Renal cortex interstitium (tissue), 15 donors: Measurements from ENCODE around the gene ELOF1. TPM values are rescaled to one million over a fixed set of nuclear protein-coding genes. Genes with fewer than 3 reads are reported as not detected.
A peak's percentile ranks its signal among the peaks of the same experiment; 100 is the strongest.
"Not testable (repeated sequence)": the region's sequence is repeated elsewhere in the genome, so short reads cannot be mapped to it uniquely, and the experiment has no call there.

Source experiments
- DNase-seq, 11 donors: peaks; one replicate each; pipeline ENCODE4 v3.0.0-alpha.2; 2013; ENCODE audit warnings: low read depth in 9 of 11, low spot score in 4 of 11; ENCODE audit errors: extremely low read depth in 1 of 11
- long read RNA-seq, 16 experiments: transcript quantifications; one replicate each; lab custom pipeline, GENCODE V29; 2026
- polyA plus RNA-seq, 3 donors: library from polyadenylated mRNA; unstranded; fragments of 120-200 nt; gene quantifications; one replicate each; pipeline ENCODE4 v1.2.1, GENCODE V29; 2013; ENCODE audit not compliant: insufficient read length in 3 of 3

Gene ELOF1
- polyA plus RNA-seq: 10 to 100 TPM; 41.9 to 56.4 (median 52.7) TPM
- long read RNA-seq, donor 1, transcript ELOF1-201 (4 exons, 1,019 nt): major isoform, 17 of 18 reads
- long read RNA-seq, donor 1, partial matches to known transcripts: 0 of 18 reads
- long read RNA-seq, donor 1, other reads (novel, unspliced or antisense): 0 of 18 reads
- long read RNA-seq, donor 2, transcript ELOF1-201 (4 exons, 1,019 nt): major isoform, 20 of 31 reads
- long read RNA-seq, donor 2, partial matches to known transcripts: 10 of 31 reads
- long read RNA-seq, donor 2, other reads (novel, unspliced or antisense): 0 of 31 reads
- long read RNA-seq, donor 3, transcript ELOF1-201 (4 exons, 1,019 nt): major isoform, 35 of 43 reads
- long read RNA-seq, donor 3, partial matches to known transcripts: 8 of 43 reads
- long read RNA-seq, donor 3, other reads (novel, unspliced or antisense): 0 of 43 reads
- long read RNA-seq, donor 4, transcript ELOF1-201 (4 exons, 1,019 nt): major isoform, 19 of 25 reads
- long read RNA-seq, donor 4, partial matches to known transcripts: 6 of 25 reads
- long read RNA-seq, donor 4, other reads (novel, unspliced or antisense): 0 of 25 reads
- long read RNA-seq, donor 5: 0 reads
- long read RNA-seq, donor 6, transcript ELOF1-201 (4 exons, 1,019 nt): major isoform, 11 of 19 reads
- long read RNA-seq, donor 6, partial matches to known transcripts: 8 of 19 reads
- long read RNA-seq, donor 6, other reads (novel, unspliced or antisense): 0 of 19 reads
- long read RNA-seq, donor 7, transcript ELOF1-201 (4 exons, 1,019 nt): major isoform, 28 of 38 reads
- long read RNA-seq, donor 7, partial matches to known transcripts: 10 of 38 reads
- long read RNA-seq, donor 7, other reads (novel, unspliced or antisense): 0 of 38 reads
- long read RNA-seq, donor 8: 0 reads
- long read RNA-seq, donor 9, transcript ELOF1-201 (4 exons, 1,019 nt): major isoform, 28 of 28 reads
- long read RNA-seq, donor 9, partial matches to known transcripts: 0 of 28 reads
- long read RNA-seq, donor 9, other reads (novel, unspliced or antisense): 0 of 28 reads
- long read RNA-seq, donor 10, transcript ELOF1-201 (4 exons, 1,019 nt): major isoform, 22 of 22 reads
- long read RNA-seq, donor 10, partial matches to known transcripts: 0 of 22 reads
- long read RNA-seq, donor 10, other reads (novel, unspliced or antisense): 0 of 22 reads
- long read RNA-seq, donor 11, transcript ELOF1-201 (4 exons, 1,019 nt): major isoform, 27 of 28 reads
- long read RNA-seq, donor 11, partial matches to known transcripts: 0 of 28 reads
- long read RNA-seq, donor 11, other reads (novel, unspliced or antisense): 0 of 28 reads
- long read RNA-seq, donor 12, transcript ELOF1-201 (4 exons, 1,019 nt): major isoform, 12 of 17 reads
- long read RNA-seq, donor 12, partial matches to known transcripts: 5 of 17 reads
- long read RNA-seq, donor 12, other reads (novel, unspliced or antisense): 0 of 17 reads
- long read RNA-seq, donor 13: 0 reads
- long read RNA-seq, donor 14, transcript ELOF1-201 (4 exons, 1,019 nt): major isoform, 20 of 20 reads
- long read RNA-seq, donor 14, partial matches to known transcripts: 0 of 20 reads
- long read RNA-seq, donor 14, other reads (novel, unspliced or antisense): 0 of 20 reads
- long read RNA-seq, donor 15, transcript ELOF1-201 (4 exons, 1,019 nt): major isoform, 15 of 15 reads
- long read RNA-seq, donor 15, partial matches to known transcripts: 0 of 15 reads
- long read RNA-seq, donor 15, other reads (novel, unspliced or antisense): 0 of 15 reads
- long read RNA-seq, donor 16, transcript ELOF1-201 (4 exons, 1,019 nt): major isoform, 70 of 83 reads
- long read RNA-seq, donor 16, partial matches to known transcripts: 12 of 83 reads
- long read RNA-seq, donor 16, other reads (novel, unspliced or antisense): 0 of 83 reads

DNA sequence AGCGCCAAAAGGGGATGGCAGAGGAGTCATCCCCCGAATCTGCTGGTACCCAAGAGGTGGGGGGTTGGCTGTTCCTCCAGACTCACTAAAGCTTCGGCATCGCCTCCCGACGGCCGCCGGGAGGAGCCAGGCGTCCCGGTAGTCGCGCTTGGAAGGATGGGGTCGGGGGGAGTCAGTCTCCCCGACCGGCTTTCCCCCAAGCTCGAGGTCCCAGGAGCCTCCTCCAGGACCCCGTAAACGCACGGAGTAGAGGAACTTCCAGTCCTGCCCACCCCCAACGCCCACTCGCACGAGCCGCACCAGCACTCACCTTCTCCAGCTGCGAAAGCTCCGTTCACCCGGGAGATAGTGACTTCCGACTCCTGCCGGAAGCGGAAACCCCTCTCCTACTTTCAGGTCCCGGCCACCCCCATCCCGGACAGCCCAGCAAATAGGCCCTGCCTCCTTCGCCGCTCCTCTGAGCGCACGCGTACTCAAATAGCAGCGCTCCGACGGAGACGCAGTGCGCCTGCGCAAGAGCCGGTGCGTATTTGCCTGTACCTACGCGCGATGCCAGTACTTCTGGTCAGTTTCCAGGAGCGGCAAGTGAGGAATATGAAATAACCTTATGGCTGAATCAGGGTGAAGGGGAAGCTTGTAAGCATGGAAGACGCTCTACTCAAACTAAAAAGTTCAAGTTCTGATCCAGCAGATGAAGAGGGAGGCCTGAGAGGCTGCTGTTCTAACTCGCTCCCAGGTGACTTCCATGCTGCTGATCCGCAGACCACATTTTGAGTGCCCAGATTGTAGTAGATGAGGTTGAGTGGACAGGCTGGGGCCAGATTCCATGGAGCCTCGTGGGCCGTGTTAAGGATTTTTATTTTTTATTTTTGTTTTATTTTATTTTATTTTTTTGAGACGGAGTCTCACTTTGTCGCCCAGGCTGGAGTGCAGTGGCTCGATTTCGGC is at the start of gene ELOF1:
Gene ELOF1, minus strand, starts transcription at position 350 of the 948 bp plus-strand sequence. CDS start 4,883 bp downstream, outside the sequence.
- peak; percentile 94 to 98 (median 97) for DNase-seq

DNA sequence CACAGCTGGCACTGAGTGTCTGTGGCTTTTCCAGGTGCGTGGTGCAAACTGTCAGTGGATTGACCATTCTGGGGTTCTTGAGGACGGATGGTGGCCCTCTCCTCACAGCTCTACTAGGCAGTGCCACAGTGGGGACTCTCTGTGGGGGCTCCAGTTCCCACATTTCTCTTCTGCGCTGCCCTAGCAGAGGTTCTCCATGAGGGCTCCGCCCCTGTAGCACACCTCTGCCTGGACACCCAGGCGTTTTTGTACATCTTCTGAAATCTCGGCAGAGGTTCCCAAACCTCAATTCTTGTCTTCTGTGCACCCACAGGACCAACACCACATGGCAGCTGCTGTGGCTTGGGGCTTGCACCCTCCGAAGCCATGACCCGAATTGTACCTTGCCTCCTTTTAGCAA is 47.5 kb upstream of the ELOF1 start:
- no peak for DNase-seq

DNA sequence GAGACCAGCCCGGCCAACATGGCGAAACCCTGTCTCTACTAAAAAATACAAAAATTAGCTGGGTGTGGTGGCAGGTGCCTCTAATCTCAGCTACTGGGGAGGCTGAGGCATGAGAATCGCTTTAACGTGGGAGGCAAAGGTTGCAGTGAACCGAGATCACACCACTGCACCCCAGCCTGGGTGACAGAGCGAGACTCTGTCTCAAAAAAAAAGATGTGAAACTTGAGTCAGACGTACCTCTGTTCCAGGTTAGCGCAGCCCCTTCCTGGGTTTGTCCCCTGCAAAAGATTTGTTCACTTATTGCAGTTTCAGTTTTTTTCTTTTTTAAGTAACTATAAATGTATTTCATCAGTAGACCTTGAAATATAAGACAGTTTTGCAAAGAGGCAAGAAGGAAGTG is 40.7 kb upstream of the ELOF1 start:
- not testable (repeated sequence) for DNase-seq

DNA sequence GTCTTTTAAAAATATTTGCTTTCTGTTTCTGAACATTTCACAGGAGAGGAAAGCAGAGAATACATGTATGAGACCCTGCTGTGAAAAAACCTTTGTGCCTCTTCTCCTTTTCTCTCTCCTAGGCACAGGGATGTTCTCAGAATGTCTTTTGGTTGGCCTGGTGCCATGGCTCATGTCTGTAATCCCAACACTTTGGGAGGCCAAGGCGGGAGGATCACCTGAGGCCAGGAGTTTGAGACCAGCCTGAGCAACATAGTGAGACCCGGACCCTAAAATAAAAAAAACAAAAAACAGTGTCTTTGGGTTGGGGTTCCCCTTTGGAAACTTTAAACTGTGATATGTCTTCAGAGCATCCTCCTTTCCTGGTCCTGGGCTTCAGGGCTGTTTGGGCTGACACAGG is 39.7 kb upstream of the ELOF1 start:
- DNase-seq: no peak

DNA sequence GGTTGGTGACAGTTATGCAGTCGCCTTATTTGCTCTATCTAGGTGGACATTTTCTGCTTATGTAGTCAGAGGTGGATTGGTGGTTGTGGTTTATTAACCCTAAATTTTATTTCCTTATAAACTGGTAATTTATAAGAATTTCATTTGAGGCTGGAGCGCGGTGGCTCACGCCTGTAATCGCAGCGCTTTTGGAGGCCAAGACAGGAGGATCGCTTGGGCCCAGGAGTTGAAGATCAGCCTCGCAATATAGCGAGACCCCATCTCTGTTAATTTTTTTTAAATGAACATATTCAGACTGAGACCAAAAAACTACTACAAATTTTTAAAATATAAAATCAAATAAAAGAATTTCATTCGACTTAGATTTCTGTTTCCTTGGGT is 39.1 kb upstream of the ELOF1 start:
- no peak for DNase-seq

DNA sequence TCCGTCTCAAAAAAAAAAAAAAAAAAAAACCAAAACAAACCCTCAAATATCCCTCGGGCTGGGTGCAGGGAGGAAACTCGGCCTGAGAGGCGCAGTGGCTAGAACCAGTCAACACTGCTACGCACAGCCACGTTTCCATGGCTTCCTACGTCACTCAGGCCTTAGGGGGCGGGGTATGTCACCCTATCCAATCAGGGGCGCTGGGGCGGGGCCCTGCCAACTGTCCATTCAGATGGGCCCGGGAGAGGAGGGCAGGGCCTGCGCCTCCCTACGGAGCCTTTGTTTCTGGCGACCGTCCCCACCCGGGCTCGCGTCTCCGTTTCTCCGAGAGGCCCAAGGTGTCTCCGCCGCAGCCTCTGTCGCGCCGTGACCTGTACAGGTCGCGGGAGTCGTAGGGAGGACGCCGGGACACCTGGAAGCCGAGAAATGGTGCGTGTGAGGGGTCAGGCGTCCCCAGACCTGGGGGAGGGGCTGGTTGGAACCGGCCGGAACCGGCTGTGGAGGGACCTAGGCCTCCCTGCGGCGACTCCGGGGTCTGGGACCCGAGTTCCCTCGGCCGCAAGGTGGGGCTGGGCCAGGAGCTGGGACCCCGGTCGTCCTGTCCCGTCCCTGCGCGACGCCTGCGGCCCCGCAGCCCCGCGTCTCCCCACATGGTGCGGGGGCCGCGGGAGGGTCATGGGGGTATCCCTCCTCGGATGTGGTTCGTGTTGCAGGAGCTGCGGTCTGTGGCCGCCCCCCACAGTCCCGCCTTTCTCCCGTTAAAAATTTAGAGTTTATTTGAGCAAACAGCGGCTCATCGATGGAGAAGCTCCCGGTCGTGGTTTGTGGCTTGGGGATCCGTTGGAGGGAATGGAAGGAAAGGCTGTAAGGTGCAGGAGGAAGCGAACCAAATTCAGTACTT is 38.4 kb upstream of the ELOF1 start, which contains the start of gene ZNF627:
Gene ZNF627, plus strand, starts transcription at position 282 of the 901 bp plus-strand sequence. Its CDS starts 145 bp downstream, at position 427.
- peak; percentile 95 to 99 (median 98) for DNase-seq

DNA sequence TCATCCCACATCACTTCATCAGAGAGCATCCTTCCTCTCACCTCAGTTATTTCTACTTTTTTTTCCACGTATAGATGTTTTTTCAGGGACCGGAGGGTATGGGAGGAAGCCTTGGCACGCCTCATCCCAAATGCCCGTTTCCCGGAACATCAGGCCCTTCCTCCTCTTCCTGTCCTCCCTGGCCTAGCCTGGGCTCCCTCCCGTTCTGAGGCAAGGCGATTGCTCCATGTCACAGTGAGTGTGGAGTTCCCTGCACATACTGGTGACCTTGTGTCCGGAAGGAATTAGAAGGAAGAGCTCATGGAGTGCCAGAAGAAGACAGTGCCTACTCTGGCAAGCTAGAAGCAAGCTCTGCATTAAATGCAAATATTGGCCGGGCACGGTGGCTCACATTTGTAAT is 37.1 kb upstream of the ELOF1 start:
- no peak for DNase-seq

DNA sequence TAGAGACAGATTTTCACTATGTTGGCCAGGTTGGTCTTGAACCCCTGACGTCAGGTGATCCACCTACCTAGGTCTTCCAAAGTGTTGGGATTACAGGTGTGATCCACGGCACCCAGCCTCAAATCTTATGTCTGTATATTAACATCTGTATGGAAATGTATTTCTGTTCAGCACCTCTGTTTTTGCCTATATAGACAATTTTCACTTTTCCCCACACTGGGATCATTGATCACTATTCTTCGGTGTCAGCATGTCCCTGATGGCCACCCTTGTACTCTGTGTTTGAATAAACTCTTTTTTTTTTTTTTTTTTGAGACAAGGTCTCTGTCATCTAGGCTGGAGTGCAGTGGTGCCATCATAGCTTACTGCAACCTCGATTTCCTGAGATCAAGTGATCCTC is 35.1 kb upstream of the ELOF1 start:
- DNase-seq: no peak

DNA sequence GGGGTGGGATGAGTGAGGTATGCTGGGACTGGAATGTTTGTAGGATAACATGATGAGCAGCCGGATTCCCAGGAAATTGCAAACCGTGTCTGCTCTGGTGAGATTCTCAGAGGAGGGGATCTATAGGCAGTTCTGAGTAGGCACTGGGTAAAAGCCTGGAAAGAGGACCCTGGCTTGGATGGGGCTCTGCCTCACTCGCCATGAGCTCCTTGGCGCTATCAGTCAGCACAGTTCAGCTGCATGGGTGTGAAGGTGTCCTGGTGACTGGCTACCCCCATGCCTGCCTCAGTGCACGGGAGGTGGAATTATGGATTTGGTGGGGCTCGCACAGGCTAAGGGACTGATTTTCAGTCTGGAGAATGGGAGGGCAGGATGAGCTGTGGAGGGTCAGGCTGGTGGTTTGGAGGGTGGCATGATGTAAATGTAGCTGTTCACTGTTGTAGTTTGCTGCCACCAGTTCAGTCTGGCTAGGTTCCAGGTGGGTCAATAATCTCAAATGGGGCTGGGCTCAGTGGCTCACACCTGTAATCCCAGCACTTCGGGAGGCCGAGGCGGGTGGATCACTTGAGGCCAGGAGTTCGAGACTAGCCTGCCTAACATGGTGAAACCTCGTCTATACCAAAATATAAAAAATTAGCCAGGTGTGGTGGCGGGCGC is 29.1 kb upstream of the ELOF1 start:
- no peak for DNase-seq

DNA sequence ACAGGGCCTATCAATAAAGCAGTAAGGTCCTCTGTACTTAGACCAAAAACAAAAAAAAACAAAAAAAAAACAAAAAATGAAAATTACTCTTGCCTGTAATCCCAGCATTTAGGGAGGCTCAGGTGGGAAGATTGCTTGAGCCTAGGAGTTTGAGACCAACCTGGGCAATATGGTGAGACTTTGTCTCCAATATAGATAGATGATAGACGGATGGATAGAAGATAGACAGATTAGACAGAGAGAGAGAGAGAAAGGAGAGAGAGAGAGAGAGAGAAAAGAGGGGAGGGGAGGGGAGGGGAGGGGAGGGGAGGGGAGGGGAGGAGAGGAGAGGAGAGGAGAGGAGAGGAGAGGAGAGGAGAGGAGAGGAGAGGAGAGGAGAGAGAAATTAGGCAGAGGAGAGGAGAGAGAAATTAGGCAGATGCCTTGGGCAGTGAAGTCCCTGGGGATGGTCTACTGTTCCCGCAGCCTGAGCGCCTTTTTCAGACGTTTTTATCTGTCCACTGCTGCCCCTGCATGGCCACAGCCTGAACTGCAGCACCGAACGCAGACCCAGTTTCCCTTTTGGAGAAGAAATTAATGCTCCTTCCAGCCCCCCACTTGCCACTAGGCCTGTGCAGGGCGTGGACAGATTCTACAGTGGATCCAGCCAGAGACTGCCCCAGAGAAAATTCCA is 28.4 kb upstream of the ELOF1 start:
- peak in 9 of 11 donors; percentile 17 to 52 (median 33) for DNase-seq

DNA sequence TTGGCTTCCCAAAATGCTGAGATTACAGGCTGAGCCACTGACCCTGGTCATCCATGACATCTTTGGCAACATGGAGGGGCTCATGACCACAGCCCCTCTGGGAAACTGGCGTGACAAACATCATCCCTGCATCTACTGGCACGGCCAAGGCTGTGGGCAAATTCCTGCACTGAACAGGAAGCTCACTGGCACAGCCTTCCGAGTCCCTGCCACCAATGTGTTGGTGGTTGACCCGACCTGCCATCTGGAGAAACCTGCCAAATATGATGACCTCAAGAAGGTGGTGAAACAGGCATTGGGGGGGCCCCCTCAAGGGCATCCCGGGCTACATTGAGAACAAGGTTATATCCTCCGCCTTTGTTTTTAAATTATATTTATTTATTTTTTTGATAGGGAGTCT is 27.3 kb upstream of the ELOF1 start:
- DNase-seq: no peak

DNA sequence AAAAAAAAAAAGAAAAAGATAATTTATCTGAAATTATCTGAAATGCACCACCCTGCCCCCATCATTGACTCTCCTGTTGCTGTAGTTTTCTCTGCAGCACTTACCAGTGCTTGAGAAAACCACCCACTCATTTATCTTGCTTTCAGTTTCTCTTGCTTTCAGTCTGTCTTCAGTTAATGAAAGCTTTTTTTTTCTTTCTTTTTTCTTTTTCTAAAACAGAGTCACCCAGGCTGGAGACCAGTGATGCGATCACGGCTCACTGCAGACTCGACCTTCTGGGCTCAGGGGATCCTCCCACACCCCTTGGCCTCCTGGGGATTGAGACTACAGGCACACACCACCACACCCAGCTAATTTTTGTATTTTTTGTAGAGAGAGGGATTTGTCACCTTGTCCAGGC is 22.7 kb upstream of the ELOF1 start:
- no peak for DNase-seq

DNA sequence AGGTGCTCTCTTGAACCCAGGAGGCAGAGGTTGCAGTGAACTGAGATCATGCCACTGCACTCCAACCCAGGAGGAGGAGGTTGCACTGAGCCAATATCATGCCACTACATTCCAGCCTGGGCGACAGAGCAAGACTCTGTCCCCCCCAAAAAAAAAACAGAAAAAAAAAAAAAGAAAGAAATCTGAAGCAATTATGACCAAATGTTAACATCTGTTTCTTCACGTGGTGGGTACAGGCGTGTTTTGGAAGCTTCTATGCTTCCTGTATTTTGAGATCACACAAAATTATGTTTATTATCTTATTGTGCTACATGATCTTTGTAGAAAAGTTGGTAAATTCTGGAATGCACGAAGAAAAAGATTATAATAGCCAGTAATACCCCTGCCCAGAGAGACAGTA is 21.1 kb upstream of the ELOF1 start:
- no peak for DNase-seq

DNA sequence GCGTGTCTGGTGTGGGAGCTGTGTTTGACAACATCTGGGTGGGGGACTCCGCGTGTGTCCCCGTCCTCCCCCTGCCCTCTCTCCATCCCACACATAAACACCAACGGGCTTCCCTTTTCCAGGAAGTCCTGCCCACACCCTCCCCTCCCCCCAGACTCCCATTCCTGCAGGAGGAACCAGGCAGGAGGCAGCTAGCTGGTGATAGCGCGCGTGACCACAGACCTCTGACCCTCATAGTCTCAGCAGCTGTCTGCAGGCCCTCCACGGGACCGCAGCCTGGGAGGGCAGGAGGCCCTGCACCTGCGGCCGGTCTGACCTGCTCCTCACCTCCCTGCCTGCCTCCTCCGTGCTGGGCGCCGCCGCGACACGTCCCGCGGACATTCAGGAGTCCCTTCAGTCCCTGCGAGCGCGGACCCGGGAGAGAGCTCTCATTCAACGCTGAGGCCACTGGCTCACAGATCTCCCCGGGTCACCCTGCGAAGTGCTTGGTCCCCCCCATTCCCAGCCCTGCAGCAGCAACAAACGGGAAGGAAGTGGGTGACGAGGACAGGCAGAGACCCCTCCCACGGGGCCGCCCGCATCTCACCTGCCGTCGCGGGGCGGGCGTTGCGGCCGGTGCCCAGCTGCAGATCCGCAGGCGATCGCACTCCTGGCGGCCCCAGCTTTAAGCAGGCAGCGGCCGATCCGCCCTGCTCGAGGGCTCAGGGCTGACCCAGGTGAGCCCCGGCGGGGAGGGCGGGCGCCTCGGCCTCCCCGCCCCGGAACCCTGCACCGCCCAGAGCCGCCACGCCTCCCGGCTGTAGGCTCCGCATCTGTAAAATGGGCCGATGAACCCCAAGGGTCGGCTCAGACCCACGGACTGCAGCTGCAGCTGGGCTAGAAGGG is 19.5 kb upstream of the ELOF1 start:
- DNase-seq: peak in 1 of 11 donors; percentile 45
